SK-N-MC (cell line): ENCODE data around the gene SUN1.

Experiments used
- EZH2 ChIP-seq: fragments of 200-600 bp; sonication (generic); IDR thresholded peaks from one replicate; pipeline ENCODE4 v1.6.1; 2017; ENCODE audit warnings: antibody characterized with exemption
- POLR2AphosphoS5 ChIP-seq: IDR thresholded peaks from 2 replicates; pipeline ENCODE4 v1.6.1; 2012; ENCODE audit warnings: mild to moderate bottlenecking, low read depth, low read length, borderline replicate concordance

- TF ChIP-seq POLR2AphosphoS5: no peak
- no peak for TF ChIP-seq EZH2
These were observed 85.2 kb downstream of the SUN1 start for GRCh38 chr7:917255-918117.
